Measurements from ENCODE around the gene TCHP.
"Not testable (repeated sequence)": the region's sequence is repeated elsewhere in the genome, so short reads cannot be mapped to it uniquely, and the experiment has no call there.

TCHP gene

DNA sequence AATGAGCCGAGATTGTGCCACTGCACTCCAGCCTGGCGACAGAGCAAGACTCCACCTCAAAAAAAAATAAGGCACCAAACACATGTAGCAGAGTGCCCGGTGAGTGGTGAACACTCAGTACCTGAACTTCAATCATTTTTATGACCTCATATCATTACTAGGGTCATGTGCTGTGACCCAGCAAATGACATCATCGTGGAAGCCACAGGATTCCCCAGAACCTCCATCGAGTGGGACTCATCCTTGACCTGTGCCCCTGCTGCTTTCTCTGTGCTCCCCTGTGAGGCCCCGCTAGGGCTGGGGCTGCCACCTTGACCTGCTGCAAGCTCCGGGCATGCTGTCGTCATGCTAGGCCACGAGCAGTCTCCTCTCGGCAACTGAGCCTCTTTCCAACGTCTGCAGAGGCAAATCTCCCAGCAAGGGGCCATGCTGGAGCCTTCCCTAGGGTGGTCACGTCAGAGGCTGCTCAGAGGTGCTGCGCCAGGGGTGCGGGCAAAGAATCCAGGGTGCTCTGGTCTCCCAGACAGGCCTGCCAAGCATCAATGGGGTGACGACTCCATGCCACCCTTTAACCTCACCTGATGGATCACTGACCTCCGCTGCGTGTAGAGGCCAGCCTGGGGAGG, 38.3 kb upstream of the TCHP start:
- TF ChIP-seq, protein P1, sequence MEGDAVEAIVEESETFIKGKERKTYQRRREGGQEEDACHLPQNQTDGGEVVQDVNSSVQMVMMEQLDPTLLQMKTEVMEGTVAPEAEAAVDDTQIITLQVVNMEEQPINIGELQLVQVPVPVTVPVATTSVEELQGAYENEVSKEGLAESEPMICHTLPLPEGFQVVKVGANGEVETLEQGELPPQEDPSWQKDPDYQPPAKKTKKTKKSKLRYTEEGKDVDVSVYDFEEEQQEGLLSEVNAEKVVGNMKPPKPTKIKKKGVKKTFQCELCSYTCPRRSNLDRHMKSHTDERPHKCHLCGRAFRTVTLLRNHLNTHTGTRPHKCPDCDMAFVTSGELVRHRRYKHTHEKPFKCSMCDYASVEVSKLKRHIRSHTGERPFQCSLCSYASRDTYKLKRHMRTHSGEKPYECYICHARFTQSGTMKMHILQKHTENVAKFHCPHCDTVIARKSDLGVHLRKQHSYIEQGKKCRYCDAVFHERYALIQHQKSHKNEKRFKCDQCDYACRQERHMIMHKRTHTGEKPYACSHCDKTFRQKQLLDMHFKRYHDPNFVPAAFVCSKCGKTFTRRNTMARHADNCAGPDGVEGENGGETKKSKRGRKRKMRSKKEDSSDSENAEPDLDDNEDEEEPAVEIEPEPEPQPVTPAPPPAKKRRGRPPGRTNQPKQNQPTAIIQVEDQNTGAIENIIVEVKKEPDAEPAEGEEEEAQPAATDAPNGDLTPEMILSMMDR (conservative IDR thresholded peaks at IDR 0.05; ENCODE audit: low read depth), result no peak
- DNase-seq (ENCODE audit: low spot score), result no peak
- POLR2A ChIA-PET (ENCODE audit: low non-redundant PET), result no interaction called here
- CTCF ChIA-PET, result no interaction called here
- peak overlapping the region; percentile 12; the same call in 1 of the 2 replicates for H3K27ac ChIP-seq

DNA sequence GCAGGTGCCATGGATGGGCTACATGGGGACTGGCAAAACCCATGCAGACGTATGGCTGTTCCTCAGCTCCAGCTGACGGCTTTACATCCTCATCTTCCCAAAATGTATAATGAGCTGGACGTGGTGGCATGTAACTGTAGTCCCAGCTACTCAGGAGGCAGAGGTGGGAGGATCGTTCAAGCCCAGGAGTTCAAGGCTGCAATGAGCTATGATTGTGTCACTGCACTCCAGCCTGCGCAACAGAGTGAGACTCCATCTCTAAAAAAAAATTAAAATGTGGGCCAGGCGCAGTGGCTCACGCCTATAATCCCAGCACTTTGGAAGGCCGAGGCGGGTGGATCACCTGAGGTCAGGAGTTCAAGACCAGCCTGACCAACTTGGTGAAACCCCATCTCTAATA, 37.6 kb upstream of the TCHP start:
- H3K27ac ChIP-seq, result peak overlapping the region; percentile 12; the same call in 1 of the 2 replicates

DNA sequence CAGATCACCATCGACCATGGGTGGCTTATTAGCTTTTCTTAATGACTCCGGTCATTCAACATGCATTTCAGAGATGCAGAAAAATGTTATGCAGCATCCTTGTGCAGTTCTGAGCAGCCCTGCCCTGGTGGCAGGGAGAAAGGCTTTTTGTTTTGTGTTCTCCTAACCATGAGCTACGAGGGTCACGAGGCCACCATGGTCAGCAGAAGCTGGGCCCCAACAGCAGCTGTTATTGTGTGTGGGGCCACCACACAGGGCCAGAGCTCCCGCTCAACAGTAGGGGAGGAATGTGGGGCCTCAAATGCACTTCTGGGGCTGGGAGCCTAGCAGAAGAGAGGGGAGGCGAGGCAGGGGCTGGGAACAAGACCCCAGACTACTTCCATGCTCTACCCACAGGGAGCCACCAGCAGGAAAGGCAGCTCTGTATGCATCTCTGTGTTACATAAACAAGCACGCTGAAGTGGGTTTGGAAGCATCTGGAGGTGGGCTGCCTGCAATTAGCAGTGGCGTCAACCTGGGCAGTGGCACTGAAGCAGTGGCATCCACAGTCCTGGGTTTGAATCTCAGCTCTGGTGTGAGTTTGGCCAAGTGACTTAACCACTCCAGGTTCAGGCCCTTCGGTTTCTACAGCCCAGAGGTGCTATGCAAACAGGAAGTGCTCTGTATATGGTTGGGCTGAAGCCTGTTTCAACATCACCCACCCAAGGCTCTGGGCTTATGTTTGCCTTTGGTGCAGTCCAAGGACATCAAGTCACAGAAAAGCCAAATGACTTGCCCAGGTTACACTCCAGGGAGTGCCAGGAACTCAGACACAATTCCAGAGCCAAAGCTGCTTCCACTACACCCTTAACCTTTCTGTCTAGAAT, 36.0 kb upstream of the TCHP start:
- TF ChIP-seq, protein P1 (conservative IDR thresholded peaks at IDR 0.05; ENCODE audit: low read depth), result no peak
- DNase-seq (ENCODE audit: low spot score), result no peak
- ChIA-PET POLR2A (ENCODE audit: low non-redundant PET) (no interaction called here), CTCF (interaction anchor here (0.6 to 1.1 kb wide), 2 partner anchors 9 to 11 kb away, joined by 3 to 6 read pairs; no protein-coding TSS in a partner anchor)
- H3K27ac ChIP-seq, result peak overlapping the region; percentile 85

More for the DNA sequence above, 37.6 kb upstream of the TCHP start:
- DNase-seq (ENCODE audit: low spot score); CTCF ChIA-PET; POLR2A ChIA-PET (ENCODE audit: low non-redundant PET): not testable (repeated sequence)

DNA sequence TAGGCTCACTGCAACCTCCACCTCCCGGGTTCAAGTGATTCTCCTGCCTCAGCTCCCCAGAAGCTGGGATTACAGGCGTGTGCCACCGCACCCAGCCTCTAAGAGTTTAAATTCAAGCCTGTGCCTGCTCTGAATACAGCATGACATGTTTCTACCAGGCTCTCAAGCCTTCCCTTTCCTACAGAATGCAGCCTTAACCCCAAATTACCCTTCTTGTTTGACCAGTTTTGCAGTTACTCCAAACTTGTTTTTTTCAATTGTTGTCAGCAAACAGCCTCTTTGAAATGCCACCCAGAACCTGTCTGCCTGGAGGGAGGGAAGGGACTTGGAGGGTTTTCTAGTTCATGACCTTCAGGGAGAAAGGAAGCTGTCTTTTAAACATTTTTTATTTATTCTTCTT, 35.2 kb upstream of the TCHP start:
- ChIA-PET POLR2A (ENCODE audit: low non-redundant PET) (no interaction called here), CTCF (interaction anchor here (0.6 kb wide), 1 partner anchor 36 kb away, joined by 6 read pairs; no protein-coding TSS in a partner anchor)
- TF ChIP-seq, protein P1 (conservative IDR thresholded peaks at IDR 0.05; ENCODE audit: low read depth), result no peak
- peak; percentile 84 for DNase-seq (ENCODE audit: low spot score)
- H3K27ac ChIP-seq, result peak overlapping the region; percentile 85

- DNase-seq (ENCODE audit: low spot score), result peak; percentile 12
- POLR2A ChIA-PET (ENCODE audit: low non-redundant PET), result no interaction called here
- peak overlapping the region; percentile 54 for H3K27ac ChIP-seq
- TF ChIP-seq, protein P1 (conservative IDR thresholded peaks at IDR 0.05; ENCODE audit: low read depth), result no peak
- CTCF ChIA-PET, result interaction anchor here (0.8 kb wide), 1 partner anchor 15 kb away, joined by 3 read pairs; no protein-coding TSS in a partner anchor
Measured at GRCh38 chr12:109868182-109869051, 31.7 kb upstream of the TCHP start.

- POLR2A ChIA-PET (ENCODE audit: low non-redundant PET), result interaction anchor here (0.7 kb wide), 1 partner anchor 1971 kb away, joined by 7 read pairs; the partner anchor contains the start of gene MAPKAPK5
- CTCF ChIA-PET, result interaction anchor here (0.6 to 1.2 kb wide), 3 partner anchors 11 to 321 kb away, joined by 3 to 5 read pairs (median 4); no protein-coding TSS in a partner anchor
Measured at GRCh38 chr12:109870648-109871047, 29.4 kb upstream of the TCHP start.

More at GRCh38 chr12:109870648-109871047, 29.4 kb upstream of the TCHP start:
- TF ChIP-seq, protein P1 (conservative IDR thresholded peaks at IDR 0.05; ENCODE audit: low read depth), result no peak
- H3K27ac ChIP-seq, result no peak overlapping the region
- no peak for DNase-seq (ENCODE audit: low spot score)
